Activated CD8-positive, alpha-beta memory T cell treated with anti-CD3 and anti-CD28 coated beads for 24 hours (primary cell): Measurements from ENCODE around the gene CTNNA3.
"Not testable (repeated sequence)": the region's sequence is repeated elsewhere in the genome, so short reads cannot be mapped to it uniquely, and the experiment has no call there.

Source experiments
- DNase-seq: peaks from one replicate; pipeline ENCODE4 v3.0.0-alpha.2; 2020

The CTNNA3 gene

GRCh38 chr10:67492317-67493019 is 203.5 kb downstream of the CTNNA3 start:
- DNase-seq: no peak

- no peak for DNase-seq
These were observed 207.9 kb downstream of the CTNNA3 start for GRCh38 chr10:67487906-67488619.

- no peak for DNase-seq
These were observed 208.8 kb downstream of the CTNNA3 start for GRCh38 chr10:67487199-67487598.

GRCh38 chr10:67477868-67478267 is 218.1 kb downstream of the CTNNA3 start:
- no peak for DNase-seq

GRCh38 chr10:67476201-67476600 is 219.8 kb downstream of the CTNNA3 start:
- no peak for DNase-seq

GRCh38 chr10:67473850-67474633 is 222.0 kb downstream of the CTNNA3 start:
- no peak for DNase-seq

GRCh38 chr10:67471022-67471421 is 225.0 kb downstream of the CTNNA3 start:
- DNase-seq: no peak

- no peak for DNase-seq
These were observed 231.7 kb downstream of the CTNNA3 start for GRCh38 chr10:67464278-67464677.

- DNase-seq: no peak
These were observed 243.1 kb downstream of the CTNNA3 start for GRCh38 chr10:67452892-67453291.

- DNase-seq: no peak
These were observed 257.2 kb downstream of the CTNNA3 start for GRCh38 chr10:67438605-67439304.

- no peak for DNase-seq
These were observed 262.7 kb downstream of the CTNNA3 start for GRCh38 chr10:67433276-67433675.

- no peak for DNase-seq
These were observed 293.4 kb downstream of the CTNNA3 start for GRCh38 chr10:67402620-67403019.

GRCh38 chr10:67401711-67402110 is 294.3 kb downstream of the CTNNA3 start:
- DNase-seq: no peak

- not testable (repeated sequence) for DNase-seq
These were observed 309.0 kb downstream of the CTNNA3 start for GRCh38 chr10:67386841-67387533.

- DNase-seq: no peak
These were observed 309.7 kb downstream of the CTNNA3 start for GRCh38 chr10:67386260-67386659.

- DNase-seq: no peak
These were observed 310.4 kb downstream of the CTNNA3 start for GRCh38 chr10:67385566-67385965.

- no peak for DNase-seq
These were observed 310.9 kb downstream of the CTNNA3 start for GRCh38 chr10:67385089-67385488.

GRCh38 chr10:67331121-67331910 is 364.7 kb downstream of the CTNNA3 start:
- no peak for DNase-seq

GRCh38 chr10:67327626-67328535 is 368.1 kb downstream of the CTNNA3 start:
- DNase-seq: no peak

GRCh38 chr10:67319976-67320375 is 376.0 kb downstream of the CTNNA3 start:
- DNase-seq: no peak
